RWPE2 (cell line): Measurements from ENCODE around the gene PTPA.
"Not testable (repeated sequence)": the region's sequence is repeated elsewhere in the genome, so short reads cannot be mapped to it uniquely, and the experiment has no call there.

Source experiments
- ATAC-seq: fragments of 200-7000 bp; cut with Tn5 transposase; 3 replicates; pipeline ENCODE4 v1.9.1; 2021; ENCODE audit warnings: low read depth
- DNase-seq: peaks from one replicate; pipeline ENCODE4 v3.0.0-alpha.2; 2020; ENCODE audit warnings: low spot score
- H3K27ac ChIP-seq: fragments of 450-650 bp; 2 replicates; pipeline ENCODE4 v1.5.1; 2017; ENCODE audit warnings: mild to moderate bottlenecking; ENCODE audit not compliant: poor library complexity, severe bottlenecking
- H3K27me3 ChIP-seq: fragments of 250-450 bp; sonication (Bioruptor Pico); 2 replicates; pipeline ENCODE4 v1.5.1; 2021; ENCODE audit warnings: mild to moderate bottlenecking, moderate library complexity; ENCODE audit not compliant: insufficient read depth, poor library complexity, severe bottlenecking
- H3K36me3 ChIP-seq: fragments of 250-450 bp; sonication (Bioruptor Pico); 2 replicates; pipeline ENCODE4 v1.5.1; 2020; ENCODE audit warnings: low read depth, mild to moderate bottlenecking, moderate library complexity
- H3K4me1 ChIP-seq: fragments of 250-450 bp; sonication (Bioruptor Pico); 2 replicates; pipeline ENCODE4 v1.5.1; 2021; ENCODE audit warnings: mild to moderate bottlenecking, moderate library complexity; ENCODE audit not compliant: insufficient read depth, poor library complexity, severe bottlenecking
- H3K4me3 ChIP-seq: fragments of 250-450 bp; sonication (Bioruptor Pico); 2 replicates; pipeline ENCODE4 v1.5.1; 2021; ENCODE audit warnings: mild to moderate bottlenecking, moderate library complexity; ENCODE audit not compliant: severe bottlenecking
- H3K9me3 ChIP-seq: fragments of 250-450 bp; sonication (Bioruptor Pico); 2 replicates; pipeline ENCODE4 v1.5.1; 2021; ENCODE audit warnings: mild to moderate bottlenecking, moderate library complexity; ENCODE audit not compliant: severe bottlenecking
- CTCF ChIP-seq: fragments of 450-650 bp; IDR thresholded peaks from one replicate; pipeline ENCODE4 v1.5.1; 2017; ENCODE audit warnings: mild to moderate bottlenecking, moderate library complexity; ENCODE audit not compliant: poor library complexity, severe bottlenecking

The PTPA gene

GRCh38 chr9:129185402-129185801 is 74.2 kb downstream of the PTPA start:
- no peaks in the 10 kb centered on the region for H3K9me3 ChIP-seq
- no peaks in the 10 kb centered on the region for H3K4me1 ChIP-seq
- no peak for TF ChIP-seq CTCF
- H3K27ac ChIP-seq: no peak overlapping the region
- no peak overlapping the region for H3K4me3 ChIP-seq
- DNase-seq: no peak
- no peaks in the 10 kb centered on the region for H3K27me3 ChIP-seq
- no peaks in the 10 kb centered on the region for H3K36me3 ChIP-seq
- ATAC-seq: no peak

GRCh38 chr9:129185991-129186390 is 74.8 kb downstream of the PTPA start:
- Histone ChIP-seq H3K4me1 (no peaks in the 10 kb centered on the region), H3K27ac (no peak overlapping the region), H3K27me3 (no peaks in the 10 kb centered on the region), H3K4me3 (no peak overlapping the region), H3K36me3 (no peaks in the 10 kb centered on the region), H3K9me3 (no peaks in the 10 kb centered on the region)
- no peak for ATAC-seq
- TF ChIP-seq CTCF: no peak
- no peak for DNase-seq

DNA sequence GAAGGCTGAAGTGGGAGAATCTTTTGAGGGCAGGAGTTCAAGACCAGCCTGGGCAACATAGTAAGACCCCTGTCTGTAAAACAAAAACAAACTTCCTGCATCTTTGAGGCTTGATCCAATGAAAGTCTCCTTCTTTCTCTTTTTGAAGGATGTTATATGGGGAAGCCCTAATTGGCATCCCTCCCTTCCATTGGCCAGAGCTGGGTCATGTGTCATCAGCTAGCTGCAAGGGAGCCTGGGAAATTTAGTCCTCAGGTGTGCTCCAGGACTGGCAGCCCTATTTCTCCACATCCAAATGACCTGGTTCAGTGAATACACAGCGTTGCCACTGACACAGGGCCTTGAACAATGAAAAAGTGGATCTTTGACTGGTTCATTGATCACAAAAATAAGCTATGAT is 75.8 kb downstream of the PTPA start:
- Histone ChIP-seq H3K4me3 (no peak overlapping the region), H3K27ac (no peak overlapping the region), H3K9me3 (no peaks in the 10 kb centered on the region), H3K27me3 (no peaks in the 10 kb centered on the region), H3K36me3 (no peaks in the 10 kb centered on the region), H3K4me1 (no peaks in the 10 kb centered on the region)
- no peak for TF ChIP-seq CTCF
- DNase-seq: no peak
- no peak for ATAC-seq

- H3K36me3 ChIP-seq: not testable (repeated sequence)
Measured at GRCh38 chr9:129189971-129190370, 78.8 kb downstream of the PTPA start.

GRCh38 chr9:129191234-129191633 is 80.0 kb downstream of the PTPA start:
- Histone ChIP-seq H3K36me3 (no peaks in the 10 kb centered on the region), H3K27me3 (no peaks in the 10 kb centered on the region), H3K27ac (no peak overlapping the region), H3K9me3 (no peaks in the 10 kb centered on the region), H3K4me3 (no peak overlapping the region), H3K4me1 (no peaks in the 10 kb centered on the region)
- no peak for ATAC-seq
- no peak for DNase-seq
- no peak for TF ChIP-seq CTCF

More at GRCh38 chr9:129189971-129190370, 78.8 kb downstream of the PTPA start:
- H3K27ac ChIP-seq, H3K9me3 ChIP-seq, H3K4me3 ChIP-seq, H3K4me1 ChIP-seq, H3K27me3 ChIP-seq, DNase-seq, ATAC-seq: not testable (repeated sequence)
